Measurements from ENCODE around the gene MVD. TPM values are rescaled to one million over a fixed set of nuclear protein-coding genes. Genes with fewer than 3 reads are reported as not detected.
"Not testable (repeated sequence)": the region's sequence is repeated elsewhere in the genome, so short reads cannot be mapped to it uniquely, and the experiment has no call there.

The MVD gene
- total and polyA plus RNA-seq, 8 donors = 7.1 to 302 (median 45.9) TPM

- Histone ChIP-seq H3K36me3 (peaks cover 0 to 17% (median 6%) of the 10 kb centered on the region in 4 donors), H3K9me3 (no peaks in the 10 kb centered on the region), H3K4me1 (peaks cover 0 to 5% (median 0%) of the 10 kb centered on the region in 4 donors), H3K4me3 (no peak overlapping the region), H3K27ac (no peak overlapping the region), H3K27me3 (no peaks in the 10 kb centered on the region)
- DNase-seq = no peak
- WGBS, 5 donors = 76 to 85% (median 84%) methylated on average over 9 to 10 of the region's 10 CpGs
- intact Hi-C loops (cut with DNase I; ENCODE audit: low total_unique reads) = no loop called here
- no peak for TF ChIP-seq CTCF (IDR thresholded peaks at IDR 0.05)
- TF ChIP-seq POLR2AphosphoS5 (IDR thresholded peaks at IDR 0.05) = no peak
- TF ChIP-seq EP300 (IDR thresholded peaks at IDR 0.05) = no peak
- TF ChIP-seq POLR2A (IDR thresholded peaks at IDR 0.05) = no peak
Observed at GRCh38 chr16:88669980-88670379, 7.1 kb upstream of the MVD start.

- H3K9me3 ChIP-seq, H3K4me1 ChIP-seq: not testable (repeated sequence)
Observed at GRCh38 chr16:88669493-88669892, 6.6 kb upstream of the MVD start.

GRCh38 chr16:88667461-88667860, 4.6 kb upstream of the MVD start:
- TF ChIP-seq POLR2A (IDR thresholded peaks at IDR 0.05) = no peak
- no peak for TF ChIP-seq CTCF (IDR thresholded peaks at IDR 0.05)
- no peak for TF ChIP-seq POLR2AphosphoS5 (IDR thresholded peaks at IDR 0.05)
- TF ChIP-seq EP300 (IDR thresholded peaks at IDR 0.05) = no peak
- Histone ChIP-seq H3K27ac (no peak overlapping the region), H3K27me3 (no peaks in the 10 kb centered on the region), H3K4me3 (no peak overlapping the region), H3K4me1 (peaks cover 6 to 21% (median 14%) of the 10 kb centered on the region in 4 donors), H3K9me3 (no peaks in the 10 kb centered on the region), H3K36me3 (peaks cover 0 to 6% (median 0%) of the 10 kb centered on the region in 4 donors)
- no peak for DNase-seq
- 73 to 81% (median 80%) methylated on average over 5 of the region's 5 CpGs for WGBS, 5 donors
- intact Hi-C loops (cut with DNase I; ENCODE audit: low total_unique reads) = no loop called here

More at GRCh38 chr16:88669493-88669892, 6.6 kb upstream of the MVD start:
- H3K4me3 ChIP-seq; DNase-seq; H3K27ac ChIP-seq; H3K27me3 ChIP-seq; intact Hi-C loops (cut with DNase I; ENCODE audit: low total_unique reads): not testable (repeated sequence)
- WGBS, 5 donors = 90 to 96% (median 93%) methylated on average over 8 of the region's 8 CpGs
- H3K36me3 ChIP-seq = peaks cover 0 to 17% (median 6%) of the 10 kb centered on the region in 4 donors

- H3K4me3 ChIP-seq = no peak overlapping the region
- no peak overlapping the region for H3K27ac ChIP-seq
- H3K9me3 ChIP-seq = no peaks in the 10 kb centered on the region
- no peak for TF ChIP-seq POLR2A (IDR thresholded peaks at IDR 0.05)
- TF ChIP-seq POLR2AphosphoS5 (IDR thresholded peaks at IDR 0.05) = no peak
- no peak for TF ChIP-seq EP300 (IDR thresholded peaks at IDR 0.05)
- no peak for TF ChIP-seq CTCF (IDR thresholded peaks at IDR 0.05)
- H3K36me3 ChIP-seq = no peaks in the 10 kb centered on the region
- 88 to 91% (median 88%) methylated on average over 3 of the region's 3 CpGs for WGBS, 5 donors
- H3K4me1 ChIP-seq = peaks cover 12 to 37% (median 24%) of the 10 kb centered on the region in 4 donors
- intact Hi-C loops (cut with DNase I; ENCODE audit: low total_unique reads) = no loop called here
- H3K27me3 ChIP-seq = no peaks in the 10 kb centered on the region
- no peak for DNase-seq
Observed at GRCh38 chr16:88665570-88665969, 2.7 kb upstream of the MVD start.

- no peak overlapping the region for H3K27ac ChIP-seq
- peak in 1 of 2 donors; percentile 49 for DNase-seq
- H3K4me1 ChIP-seq = peaks cover 12 to 41% (median 24%) of the 10 kb centered on the region in 4 donors
- TF ChIP-seq EP300 (IDR thresholded peaks at IDR 0.05) (no peak), CTCF (IDR thresholded peaks at IDR 0.05) (no peak), POLR2A (IDR thresholded peaks at IDR 0.05) (no peak), POLR2AphosphoS5 (IDR thresholded peaks at IDR 0.05) (peak in 1 of 3 donors; percentile 32)
- 43 to 73% (median 61%) methylated on average over 4 of the region's 4 CpGs for WGBS, 5 donors
- no peaks in the 10 kb centered on the region for H3K27me3 ChIP-seq
- peaks cover 0 to under 1% (median 0%) of the 10 kb centered on the region in 4 donors for H3K36me3 ChIP-seq
- intact Hi-C loops (cut with DNase I; ENCODE audit: low total_unique reads) = no loop called here
- H3K4me3 ChIP-seq = no peak overlapping the region
- H3K9me3 ChIP-seq = no peaks in the 10 kb centered on the region
Observed at GRCh38 chr16:88665148-88665547, 2.3 kb upstream of the MVD start.

Data from stomach (tissue), 9 donors.